Gastrocnemius medialis (tissue), 4 donors: Measurements from ENCODE around the gene HARS1.

ENCODE experiments used
- POLR2A ChIP-seq, 2 donors: fragments of 450-650 bp; IDR thresholded peaks; one replicate each; pipeline ENCODE4 v1.6.1; 2017; ENCODE audit warnings: antibody characterized with exemption in 2 of 2, mild to moderate bottlenecking in 2 of 2, moderate library complexity in 2 of 2
- TF ChIP-seq, protein P1 (sequence below), 5 experiments: fragments of 450-650 bp in 3 of 5; fragments of 200-600 bp in 2 of 5; sonication (generic) in 2 of 5; IDR thresholded peaks in 4 of 5; conservative IDR thresholded peaks in 1 of 5; 1 replicate in 4 of 5; 2 replicates in 1 of 5; pipeline ENCODE4 v1.5.1; 2016 to 2019; ENCODE audit warnings: antibody characterized with exemption in 5 of 5, mild to moderate bottlenecking in 3 of 5, moderate library complexity in 3 of 5

DNA sequence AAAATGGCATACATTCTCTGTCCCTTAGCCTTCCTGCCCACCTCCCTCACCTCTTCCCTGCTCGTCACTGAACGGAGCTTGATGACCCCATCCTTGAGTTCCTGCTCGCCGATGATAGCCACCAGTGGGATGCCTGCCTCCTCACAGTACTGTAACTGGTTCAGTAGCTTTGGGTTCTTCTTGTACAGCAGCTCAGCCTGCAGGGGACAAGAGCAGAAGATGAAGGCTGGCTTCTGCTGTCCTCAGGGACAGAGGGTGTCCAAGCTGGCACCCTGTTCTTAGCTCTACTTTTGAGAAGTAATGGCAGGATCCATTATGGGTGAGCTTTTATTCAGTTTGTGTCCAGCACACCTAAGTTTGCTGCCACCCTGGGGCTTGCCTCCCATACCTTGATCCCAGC is 16.5 kb downstream of the HARS1 start:
- no peak for TF ChIP-seq POLR2A (IDR thresholded peaks at IDR 0.05)
- TF ChIP-seq, protein P1, sequence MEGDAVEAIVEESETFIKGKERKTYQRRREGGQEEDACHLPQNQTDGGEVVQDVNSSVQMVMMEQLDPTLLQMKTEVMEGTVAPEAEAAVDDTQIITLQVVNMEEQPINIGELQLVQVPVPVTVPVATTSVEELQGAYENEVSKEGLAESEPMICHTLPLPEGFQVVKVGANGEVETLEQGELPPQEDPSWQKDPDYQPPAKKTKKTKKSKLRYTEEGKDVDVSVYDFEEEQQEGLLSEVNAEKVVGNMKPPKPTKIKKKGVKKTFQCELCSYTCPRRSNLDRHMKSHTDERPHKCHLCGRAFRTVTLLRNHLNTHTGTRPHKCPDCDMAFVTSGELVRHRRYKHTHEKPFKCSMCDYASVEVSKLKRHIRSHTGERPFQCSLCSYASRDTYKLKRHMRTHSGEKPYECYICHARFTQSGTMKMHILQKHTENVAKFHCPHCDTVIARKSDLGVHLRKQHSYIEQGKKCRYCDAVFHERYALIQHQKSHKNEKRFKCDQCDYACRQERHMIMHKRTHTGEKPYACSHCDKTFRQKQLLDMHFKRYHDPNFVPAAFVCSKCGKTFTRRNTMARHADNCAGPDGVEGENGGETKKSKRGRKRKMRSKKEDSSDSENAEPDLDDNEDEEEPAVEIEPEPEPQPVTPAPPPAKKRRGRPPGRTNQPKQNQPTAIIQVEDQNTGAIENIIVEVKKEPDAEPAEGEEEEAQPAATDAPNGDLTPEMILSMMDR (IDR thresholded peaks at IDR 0.05 in 4 of 5, conservative IDR thresholded peaks at IDR 0.05 in 1 of 5) = no peak
